Activated naive CD8-positive, alpha-beta T cell treated with anti-CD3 and anti-CD28 coated beads, Interleukin-2, amount 50 U/mL, for 16 hours (primary cell): ENCODE data around the gene ZSCAN9.

Experiments
- DNase-seq: peaks from one replicate; pipeline ENCODE4 v3.0.0-alpha.2; 2020; ENCODE audit warnings: low read depth, low spot score

ZSCAN9 gene

DNA sequence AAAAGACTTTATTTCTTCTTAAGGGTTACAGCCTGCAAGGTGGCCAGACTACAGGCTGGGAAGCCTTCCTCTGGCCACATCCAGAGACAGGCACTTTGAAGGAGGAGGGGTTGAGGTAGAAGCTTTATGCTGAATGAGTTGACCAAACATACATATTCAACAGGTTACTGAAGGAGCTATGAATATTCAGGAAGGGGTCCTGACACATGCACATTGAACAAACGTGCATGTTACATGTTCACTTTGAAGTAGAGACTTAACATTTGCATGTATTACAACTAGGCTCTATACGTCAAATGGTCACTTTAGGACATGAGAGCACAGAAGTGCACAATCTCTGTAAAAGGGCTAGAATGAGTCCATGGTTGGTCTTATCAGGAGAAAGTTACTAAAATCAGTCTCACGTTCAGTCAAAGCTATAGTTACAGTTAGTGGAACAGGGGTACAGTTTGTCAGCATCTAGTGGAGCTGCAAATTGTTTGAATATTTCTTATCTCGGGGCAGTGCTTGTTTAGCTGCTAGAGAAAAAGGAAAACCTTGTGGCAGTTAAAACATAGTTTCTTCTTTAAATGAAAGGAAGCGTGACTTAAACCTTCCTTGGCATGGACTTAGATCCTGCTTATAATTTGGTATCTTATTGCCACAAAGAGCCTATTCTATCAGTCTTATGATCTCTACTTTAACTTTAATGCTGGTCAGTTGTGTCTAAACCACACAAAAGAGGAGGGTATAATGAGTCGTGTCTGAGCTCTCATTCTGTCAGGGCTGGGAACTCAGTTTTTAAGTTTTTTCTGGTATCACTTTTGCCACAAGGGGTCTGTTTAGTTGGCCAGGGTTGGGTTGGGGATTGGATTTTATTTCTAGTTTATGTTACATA, 4.6 kb upstream of the ZSCAN9 start:
- no peak for DNase-seq

- DNase-seq, result no peak
Observed at GRCh38 chr6:28224131-28225055, 682 bp upstream of the ZSCAN9 start.

- no peak for DNase-seq
Observed at GRCh38 chr6:28226460-28226859, 1.4 kb downstream of the ZSCAN9 start.

DNA sequence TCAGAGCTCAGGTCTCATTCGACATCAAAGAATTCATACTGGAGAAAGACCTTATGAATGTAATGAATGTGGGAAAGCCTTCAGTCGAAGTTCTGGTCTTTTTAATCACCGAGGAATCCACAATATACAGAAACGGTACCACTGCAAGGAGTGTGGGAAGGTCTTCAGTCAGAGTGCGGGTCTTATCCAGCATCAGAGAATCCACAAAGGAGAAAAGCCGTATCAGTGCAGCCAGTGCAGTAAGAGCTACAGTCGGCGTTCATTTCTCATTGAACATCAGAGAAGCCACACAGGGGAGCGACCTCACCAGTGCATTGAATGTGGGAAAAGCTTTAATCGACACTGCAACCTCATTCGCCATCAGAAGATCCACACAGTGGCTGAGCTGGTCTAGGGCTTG, 7.7 kb downstream of the ZSCAN9 start:
- DNase-seq, result no peak

DNA sequence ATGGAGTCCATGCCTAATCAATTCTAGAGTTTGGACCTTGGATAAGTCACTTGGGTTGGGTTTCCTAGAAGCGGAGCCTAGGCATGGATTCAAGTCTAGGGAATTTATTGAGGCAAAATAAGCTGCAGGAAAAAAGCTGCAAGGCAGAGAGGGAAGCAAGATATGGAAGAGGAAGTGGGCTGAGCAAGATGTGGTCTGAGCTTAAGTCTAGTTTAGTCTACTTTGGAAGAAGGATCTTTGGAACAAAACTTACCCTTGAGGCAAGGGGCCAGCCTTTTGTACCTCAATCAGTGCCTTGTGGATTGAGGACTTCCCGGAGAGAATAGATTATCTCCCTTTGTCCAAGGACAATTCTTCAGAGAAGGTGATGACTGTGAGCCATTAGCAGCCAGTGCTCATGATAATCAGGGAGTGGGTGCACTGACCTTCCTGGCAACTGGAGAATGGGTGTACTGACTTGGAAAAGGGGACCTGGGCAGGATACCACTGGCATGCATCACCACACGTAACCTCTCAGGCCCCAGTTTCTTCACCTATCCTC, 10.9 kb downstream of the ZSCAN9 start:
- no peak for DNase-seq

DNA sequence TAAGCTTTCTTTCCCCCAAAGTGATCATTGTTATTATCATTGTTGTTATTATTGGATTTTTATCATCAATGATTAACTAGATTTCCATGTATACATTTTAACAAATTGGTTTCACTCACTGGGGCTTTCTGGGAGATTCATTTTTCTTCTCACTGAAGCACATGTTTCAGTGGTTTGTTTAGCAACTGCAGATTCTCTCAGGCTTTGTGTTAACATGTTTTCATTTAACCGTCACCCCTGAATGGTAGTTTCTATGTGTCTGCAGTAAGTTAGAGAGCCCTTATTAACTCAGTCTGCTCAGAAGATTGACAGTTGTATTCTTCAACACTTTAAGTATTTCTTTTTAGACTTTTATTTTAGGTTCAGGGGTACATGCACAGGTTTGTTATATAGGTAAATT, 14.6 kb downstream of the ZSCAN9 start:
- no peak for DNase-seq

DNA sequence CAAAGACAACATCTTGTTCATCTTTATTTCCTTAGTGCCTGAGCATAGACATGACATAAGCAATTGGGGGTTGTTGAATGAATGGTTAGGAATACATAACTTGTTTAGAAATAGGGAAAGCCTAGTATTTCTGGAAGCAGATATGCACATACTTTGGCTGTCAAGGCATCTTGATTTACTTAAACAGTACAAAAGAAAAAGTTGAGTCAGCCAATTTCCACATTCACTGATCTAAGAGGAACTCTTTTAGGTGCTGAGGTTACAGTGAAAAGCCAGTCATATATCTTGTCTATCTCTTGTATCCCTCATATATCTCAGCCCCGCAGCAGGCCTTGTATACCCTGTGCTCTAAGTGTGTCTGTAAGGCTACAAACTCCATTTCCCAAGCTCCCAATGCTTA, 15.4 kb downstream of the ZSCAN9 start:
- no peak for DNase-seq

GRCh38 chr6:28243946-28244345, 18.9 kb downstream of the ZSCAN9 start:
- no peak for DNase-seq

DNA sequence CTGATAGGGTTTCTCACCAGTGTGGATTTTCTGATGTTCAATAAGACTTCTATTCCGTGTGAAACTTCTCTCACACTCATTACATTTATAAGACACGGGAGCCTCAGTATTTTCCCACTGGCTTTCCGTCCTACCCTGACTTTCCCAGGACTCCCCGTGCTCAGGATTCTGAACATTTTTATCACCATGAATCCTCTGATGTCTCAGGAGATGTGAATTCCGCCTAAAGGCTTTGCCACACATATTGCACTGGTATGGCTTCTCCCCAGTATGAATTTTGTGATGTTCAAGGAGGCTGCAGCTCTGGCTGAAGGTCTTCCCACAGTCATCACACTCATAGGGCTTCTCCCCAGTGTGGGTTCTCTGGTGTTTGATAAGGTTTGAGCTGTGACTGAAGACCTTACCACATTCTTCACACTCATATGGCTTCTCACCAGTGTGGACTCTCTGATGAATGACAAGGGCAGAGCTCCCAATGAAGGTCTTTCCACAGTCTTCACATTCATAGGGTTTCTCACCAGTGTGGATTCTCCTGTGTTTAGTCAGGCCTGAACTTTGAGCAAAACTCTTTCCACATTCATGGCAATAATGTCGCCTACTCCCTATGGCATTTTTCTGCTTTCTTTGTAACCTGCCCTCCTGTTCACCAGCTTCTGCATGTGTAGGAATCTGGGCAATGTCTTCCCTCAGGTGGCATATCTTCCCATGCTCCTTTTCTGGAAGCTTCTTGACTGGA, 20.3 kb downstream of the ZSCAN9 start:
- no peak for DNase-seq

DNA sequence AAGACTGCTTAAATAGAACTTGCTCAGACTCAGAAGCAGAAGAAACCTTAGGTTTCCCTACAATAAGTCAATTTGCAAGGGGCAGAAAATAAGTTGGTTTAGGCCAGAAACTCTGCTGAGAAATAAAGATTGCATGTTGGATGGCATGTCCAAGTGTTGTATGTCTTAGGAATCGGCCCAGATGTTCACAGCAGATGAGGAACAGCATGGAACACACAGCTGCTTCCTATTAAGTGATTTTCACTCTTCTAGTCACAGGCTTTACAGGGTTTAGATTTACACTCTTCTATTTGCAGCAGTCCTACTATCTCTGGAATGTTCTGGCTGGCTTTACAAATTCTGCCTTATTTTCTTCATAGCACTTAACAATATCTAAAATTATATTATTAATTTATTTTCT, 23.8 kb downstream of the ZSCAN9 start:
- DNase-seq, result no peak

DNA sequence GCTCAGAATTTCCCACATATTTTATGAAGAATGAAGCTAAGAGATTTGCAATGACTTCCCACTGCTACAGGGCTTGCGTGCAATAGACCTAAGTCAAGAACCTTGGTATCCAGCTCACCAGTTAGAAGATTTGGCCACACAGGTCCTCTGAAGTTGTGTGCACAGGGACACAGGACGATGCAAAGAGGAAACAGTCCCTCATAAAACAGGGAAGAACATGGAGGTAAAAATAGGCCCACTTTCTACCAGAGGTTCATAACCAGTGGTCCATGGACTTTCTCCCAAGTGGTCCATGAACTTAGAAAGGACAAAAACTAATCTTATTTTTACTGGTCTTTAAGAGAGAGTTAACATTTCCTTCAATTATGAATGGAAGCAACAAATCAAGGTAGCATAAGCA, 25.7 kb downstream of the ZSCAN9 start:
- no peak for DNase-seq

- DNase-seq, result no peak
Observed at GRCh38 chr6:28251661-28252008, 26.6 kb downstream of the ZSCAN9 start.

GRCh38 chr6:28252009-28252975, 27.2 kb downstream of the ZSCAN9 start, which contains the start of gene ZKSCAN4:
Gene ZKSCAN4, minus strand, starts transcription at chr6:28252269. Its CDS starts 289 bp downstream, at chr6:28251980.
- DNase-seq, result peak; percentile 68

- DNase-seq, result no peak
Observed at GRCh38 chr6:28254121-28254519, 29.0 kb downstream of the ZSCAN9 start.

GRCh38 chr6:28257042-28257441, 32.0 kb downstream of the ZSCAN9 start:
- DNase-seq, result no peak

DNA sequence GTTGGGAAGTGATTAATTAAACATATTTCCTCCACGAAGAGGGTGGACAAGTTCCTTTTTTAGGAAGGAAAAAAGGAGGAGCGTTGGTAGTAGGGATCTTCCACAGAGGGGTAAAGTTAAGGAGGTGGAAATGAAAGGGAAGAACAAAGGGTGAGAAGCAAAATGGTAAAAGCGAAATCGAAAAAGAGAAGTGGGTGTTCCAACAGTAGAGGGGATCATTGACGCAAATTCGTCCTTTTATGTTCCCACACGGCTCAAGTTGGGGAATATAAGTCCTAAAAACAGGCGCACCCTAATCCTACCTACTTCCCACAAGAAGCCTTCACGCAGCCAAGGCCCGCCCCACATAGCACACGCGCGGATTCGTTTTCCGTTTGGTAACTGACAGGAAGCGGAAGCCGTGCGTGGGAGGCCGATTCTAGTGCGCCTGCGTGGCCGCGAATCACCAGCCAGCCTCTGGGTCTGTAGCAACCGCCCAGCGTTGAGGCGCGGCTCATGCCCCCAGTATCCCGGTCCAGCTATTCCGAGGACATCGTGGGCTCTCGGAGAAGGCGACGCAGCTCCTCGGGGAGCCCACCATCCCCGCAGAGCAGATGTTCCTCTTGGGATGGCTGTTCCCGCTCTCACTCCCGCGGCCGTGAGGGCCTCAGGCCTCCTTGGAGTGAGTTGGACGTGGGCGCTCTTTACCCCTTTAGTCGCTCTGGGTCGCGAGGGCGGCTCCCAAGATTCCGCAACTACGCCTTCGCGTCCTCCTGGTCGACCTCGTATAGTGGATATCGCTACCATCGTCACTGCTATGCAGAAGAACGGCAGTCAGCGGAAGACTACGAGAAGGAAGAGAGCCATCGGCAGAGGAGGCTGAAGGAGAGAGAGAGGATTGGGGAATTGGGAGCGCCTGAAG, 34.1 kb downstream of the ZSCAN9 start, which contains the start of gene NKAPL:
Gene NKAPL (plus strand): TSS at position 421 of the 901 bp plus-strand sequence. CDS start 75 bp downstream, at position 496.
- no peak for DNase-seq

GRCh38 chr6:28263922-28264321, 38.8 kb downstream of the ZSCAN9 start:
- no peak for DNase-seq

DNA sequence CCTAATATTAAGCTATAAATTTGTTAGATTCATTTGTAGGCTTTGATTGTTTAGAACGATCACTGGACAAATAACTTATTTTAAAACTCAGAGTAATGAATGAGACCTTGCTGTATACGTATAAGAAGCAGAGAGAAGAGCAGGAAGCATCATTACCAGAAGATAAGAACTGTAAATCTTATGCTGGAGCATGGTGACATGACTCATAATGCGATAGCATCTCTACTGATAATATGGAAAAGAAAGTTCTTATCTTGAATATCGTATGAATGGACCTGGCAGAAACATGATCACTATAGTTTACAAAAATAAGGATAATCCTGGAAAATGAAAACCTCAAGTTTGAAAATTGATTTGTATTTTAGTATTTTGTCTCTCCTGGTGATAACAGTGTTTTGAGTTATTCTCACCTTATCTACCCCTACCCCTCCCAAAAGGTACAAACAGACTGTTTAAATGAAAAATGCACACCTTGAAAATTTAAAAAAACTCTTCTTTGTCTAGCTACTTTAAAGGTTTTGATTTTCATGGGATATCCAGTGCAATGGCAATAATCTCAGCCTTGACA, 39.8 kb downstream of the ZSCAN9 start:
- DNase-seq, result no peak

- DNase-seq, result no peak
Observed at GRCh38 chr6:28266563-28266961, 41.5 kb downstream of the ZSCAN9 start.
